H1 (cell line): ENCODE measurements around the gene POLN.

Experiments used
- ATF2 ChIP-seq: IDR thresholded peaks from 2 replicates; pipeline ENCODE4 v1.6.1; 2012; ENCODE audit warnings: low read length, inconsistent platforms
- CBX5 ChIP-seq: fragments of 300-800, 300-1000 bp; sonication (generic); IDR thresholded peaks from 2 replicates; pipeline ENCODE4 v1.7.1; 2016; ENCODE audit warnings: antibody characterized with exemption, low read length, low read depth
- CEBPB ChIP-seq: IDR thresholded peaks from 2 replicates; pipeline ENCODE4 v1.6.1; 2012; ENCODE audit warnings: low read depth, low read length
- CTCF ChIP-seq, 3 experiments: IDR thresholded peaks; 1 replicate in 2 of 3; 2 replicates in 1 of 3; pipeline versions ENCODE4 v1.5.1 to v1.6.1; 2011; ENCODE audit warnings: low read length in 3 of 3, mild to moderate bottlenecking in 3 of 3, inconsistent platforms in 2 of 3, low read depth in 1 of 3, moderate library complexity in 1 of 3; ENCODE audit not compliant: insufficient read depth in 1 of 3; ENCODE audit errors: control extremely low read depth in 1 of 3
- EZH2 ChIP-seq: fragments of 200-600 bp; sonication (generic); IDR thresholded peaks from 2 replicates; pipeline ENCODE4 v1.7.1; 2012; ENCODE audit warnings: low read depth, mild to moderate bottlenecking, moderate library complexity, low read length, inconsistent platforms; ENCODE audit not compliant: severe bottlenecking
- HDAC2 ChIP-seq, 2 experiments: fragments of 300-600 bp in 1 of 2; sonication (generic) in 1 of 2; IDR thresholded peaks; 2 replicates each; pipeline ENCODE4 v1.6.1; 2011 to 2012; ENCODE audit warnings: low read depth in 2 of 2, low read length in 2 of 2, mild to moderate bottlenecking in 2 of 2, moderate library complexity in 2 of 2, borderline replicate concordance in 1 of 2, inconsistent platforms in 1 of 2
- MAX ChIP-seq: IDR thresholded peaks from 2 replicates; pipeline ENCODE4 v1.6.1; 2012; ENCODE audit warnings: inconsistent platforms
- POLR2A ChIP-seq, 2 experiments: IDR thresholded peaks; 1 replicate in 1 of 2; 2 replicates in 1 of 2; pipeline ENCODE4 v1.6.1; 2011; ENCODE audit warnings: low read depth in 2 of 2, low read length in 2 of 2, mild to moderate bottlenecking in 2 of 2; ENCODE audit errors: control extremely low read depth in 1 of 2
- POLR2AphosphoS5 ChIP-seq: IDR thresholded peaks from 2 replicates; pipeline ENCODE4 v1.6.1; 2011; ENCODE audit warnings: low read depth, low read length
- RFX5 ChIP-seq: IDR thresholded peaks from 2 replicates; pipeline ENCODE4 v1.6.1; 2011; ENCODE audit warnings: low read depth, low read length, improper control_type of control experiment, borderline replicate concordance
- SIN3A ChIP-seq, 2 experiments: IDR thresholded peaks in 1 of 2; conservative IDR thresholded peaks in 1 of 2; 2 replicates each; pipeline ENCODE4 v1.6.1; 2011 to 2012; ENCODE audit warnings: low read length in 2 of 2, improper control_type of control experiment in 1 of 2, low read depth in 1 of 2, mild to moderate bottlenecking in 1 of 2
- SIRT6 ChIP-seq: IDR thresholded peaks from one replicate; pipeline ENCODE4 v1.7.1; 2012; ENCODE audit warnings: low read length, inconsistent platforms
- SRF ChIP-seq: IDR thresholded peaks from 2 replicates; pipeline ENCODE4 v1.6.1; 2011; ENCODE audit warnings: mild to moderate bottlenecking, low read depth, low read length, moderate library complexity
- TBP ChIP-seq: IDR thresholded peaks from 2 replicates; pipeline ENCODE4 v1.6.1; 2011; ENCODE audit warnings: low read depth, low read length, improper control_type of control experiment

GRCh38 chr4:2101346-2102044, 140.4 kb downstream of the POLN start:
- no peak for TF ChIP-seq TBP
- TF ChIP-seq CTCF (IDR thresholded peaks at IDR 0.05; ENCODE audit: control extremely low read depth in 1 of 3, insufficient read depth in 1 of 3, low read depth in 1 of 3, low read length in 3 of 3), result no peak
- no peak for TF ChIP-seq EZH2
- no peak for TF ChIP-seq POLR2AphosphoS5
- no peak for TF ChIP-seq RFX5
- TF ChIP-seq MAX, result no peak
- no peak for TF ChIP-seq POLR2A (IDR thresholded peaks at IDR 0.05; ENCODE audit: control extremely low read depth in 1 of 2, low read depth in 2 of 2, low read length in 2 of 2)
- no peak for TF ChIP-seq ATF2
- no peak for TF ChIP-seq HDAC2 (IDR thresholded peaks at IDR 0.05; ENCODE audit: borderline replicate concordance in 1 of 2, low read depth in 2 of 2, low read length in 2 of 2)
- no peak for TF ChIP-seq SRF
- TF ChIP-seq SIRT6, result no peak
- TF ChIP-seq CEBPB, result no peak
- no peak for TF ChIP-seq SIN3A (conservative IDR thresholded peaks at IDR 0.05 in 1 of 2, IDR thresholded peaks at IDR 0.05 in 1 of 2; ENCODE audit: low read depth in 1 of 2, low read length in 2 of 2)
- no peak for TF ChIP-seq CBX5
